ENCODE measurements around the gene RASSF10.

DNA sequence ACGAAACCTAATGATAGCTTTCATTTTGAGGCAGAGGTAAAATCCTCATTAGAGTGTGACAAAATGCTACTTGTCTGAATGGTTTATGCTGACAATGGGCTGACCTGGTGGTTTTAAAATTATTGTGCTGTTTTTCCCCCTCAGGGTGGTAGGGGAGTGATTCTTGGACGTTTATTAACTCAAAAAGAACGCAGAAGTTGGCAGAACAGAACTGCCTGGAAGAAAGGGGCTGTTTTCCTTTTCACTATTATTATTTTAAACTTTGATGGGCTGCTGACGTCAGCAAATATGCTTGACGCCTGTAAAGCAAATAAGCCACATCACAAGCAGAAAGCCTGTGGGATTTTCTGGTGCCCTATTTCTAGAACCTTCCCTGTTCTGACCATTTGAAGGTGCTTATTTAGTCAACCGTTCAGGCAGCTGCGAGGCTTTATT, 4.0 kb downstream of the RASSF10 start:
- no peak for TF ChIP-seq EP300 (IDR thresholded peaks at IDR 0.05; ENCODE audit: borderline replicate concordance)
- no peak for TF ChIP-seq TCF12 (IDR thresholded peaks at IDR 0.05; ENCODE audit: low read depth)
- no peak for TF ChIP-seq NFIC (IDR thresholded peaks at IDR 0.05)
- TF ChIP-seq EGR1 (IDR thresholded peaks at IDR 0.05), result no peak
